GM12892 (cell line): Measurements from ENCODE around the gene WDR75.

Experiments
- DNase-seq: peaks from one replicate; pipeline ENCODE4 v3.0.0; 2011; ENCODE audit not compliant: insufficient read length
- FAIRE-seq: peaks from 2 replicates; lab custom pipeline; 2011; peaks lifted over from hg19 to GRCh38; lab: Jason Lieb, UNC
- POLR2A ChIP-seq: IDR thresholded peaks from 2 replicates; pipeline ENCODE4 v1.6.1; 2011; ENCODE audit warnings: low read depth, low read length, control low read depth
- POLR2AphosphoS5 ChIP-seq: IDR thresholded peaks from 2 replicates; pipeline ENCODE4 v1.6.1; 2011; ENCODE audit warnings: low read depth, low read length, control low read depth
- TAF1 ChIP-seq: IDR thresholded peaks from 2 replicates; pipeline ENCODE4 v1.6.1; 2011; ENCODE audit warnings: low read depth, mild to moderate bottlenecking, control low read depth, low read length, borderline replicate concordance

The WDR75 gene

DNA sequence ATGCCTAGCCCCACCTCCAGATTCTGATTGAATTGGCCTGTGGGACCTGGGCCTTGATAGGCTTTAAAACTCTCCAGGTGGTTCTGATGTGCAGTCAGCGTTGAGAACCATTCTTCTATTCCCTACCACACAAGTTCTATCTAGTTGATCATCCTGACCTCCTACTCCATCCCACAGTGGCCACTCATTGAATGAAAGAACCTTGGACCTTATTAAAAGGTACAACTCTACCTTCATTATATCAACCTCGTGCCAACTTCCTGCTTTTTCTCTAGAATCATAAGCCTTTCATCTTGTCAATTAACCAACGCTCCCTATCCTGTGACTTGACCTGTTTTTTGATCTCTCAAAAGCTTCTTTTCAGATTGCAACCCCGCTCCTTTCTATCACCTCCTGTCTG, 83.5 kb downstream of the WDR75 start:
- no peak for TF ChIP-seq POLR2AphosphoS5
- TF ChIP-seq TAF1 = no peak
- no peak for TF ChIP-seq POLR2A
- FAIRE-seq (no peak), DNase-seq (no peak)
